ENCODE data around the gene DNAJC8.

The DNAJC8 gene

GRCh38 chr1:28249013-28249865 lies 16.4 kb upstream of the DNAJC8 start:
- no peak for DNase-seq

GRCh38 chr1:28248273-28249012 lies 15.6 kb upstream of the DNAJC8 start:
- peak; percentile 65 for DNase-seq

- DNase-seq: no peak
Observed at GRCh38 chr1:28247612-28248272, 14.9 kb upstream of the DNAJC8 start.

- DNase-seq: no peak
Observed at GRCh38 chr1:28246427-28246832, 13.6 kb upstream of the DNAJC8 start.

- no peak for DNase-seq
Observed at GRCh38 chr1:28244549-28245251, 11.9 kb upstream of the DNAJC8 start.

GRCh38 chr1:28243685-28244311 lies 11.0 kb upstream of the DNAJC8 start:
- DNase-seq: no peak

- DNase-seq: no peak
Observed at GRCh38 chr1:28241638-28242241, 8.9 kb upstream of the DNAJC8 start.

- no peak for DNase-seq
Observed at GRCh38 chr1:28240024-28240423, 7.2 kb upstream of the DNAJC8 start.

GRCh38 chr1:28239004-28239403 lies 6.2 kb upstream of the DNAJC8 start:
- no peak for DNase-seq

GRCh38 chr1:28236656-28237322 lies 4.0 kb upstream of the DNAJC8 start:
- no peak for DNase-seq

- DNase-seq: peak; percentile 92
Observed at GRCh38 chr1:28235755-28236655, 3.2 kb upstream of the DNAJC8 start, which contains the start of gene ATP5IF1. Gene ATP5IF1 (plus strand): TSS chr1:28236124. CDS start chr1:28236184, 60 bp downstream.

- DNase-seq: no peak
Observed at GRCh38 chr1:28233264-28233606, 406 bp upstream of the DNAJC8 start.

GRCh38 chr1:28229996-28230395 lies 2.8 kb downstream of the DNAJC8 start:
- DNase-seq: no peak

GRCh38 chr1:28229089-28229488 lies 3.7 kb downstream of the DNAJC8 start:
- DNase-seq: no peak

GRCh38 chr1:28213315-28213714 lies 19.5 kb downstream of the DNAJC8 start:
- no peak for DNase-seq

GRCh38 chr1:28209700-28210099 lies 23.1 kb downstream of the DNAJC8 start:
- DNase-seq: no peak

- DNase-seq: no peak
Observed at GRCh38 chr1:28208818-28209441, 23.9 kb downstream of the DNAJC8 start.

- no peak for DNase-seq
Observed at GRCh38 chr1:28205243-28205642, 27.6 kb downstream of the DNAJC8 start.

GRCh38 chr1:28200234-28200873 lies 32.5 kb downstream of the DNAJC8 start:
- DNase-seq: no peak
